Left ventricle myocardium inferior (tissue), 1 donor: Measurements from ENCODE around the gene CDK11A. TPM values are rescaled to one million over a fixed set of nuclear protein-coding genes. Genes with fewer than 3 reads are reported as not detected.
"Not testable (repeated sequence)": the region's sequence is repeated elsewhere in the genome, so short reads cannot be mapped to it uniquely, and the experiment has no call there.

Experiments used
- DNase-seq: peaks from one replicate; pipeline ENCODE4 v3.0.0-alpha.2; 2020
- H3K27ac ChIP-seq: fragments of 200-600 bp; replicated peaks from 2 replicates; pipeline ENCODE4 v1.8.0; 2021
- H3K27me3 ChIP-seq: fragments of 200-600 bp; 2 replicates; pipeline ENCODE4 v1.8.0; 2021; ENCODE audit warnings: low read depth
- H3K36me3 ChIP-seq: fragments of 200-600 bp; 2 replicates; pipeline ENCODE4 v1.8.0; 2021
- H3K4me1 ChIP-seq: fragments of 200-600 bp; 2 replicates; pipeline ENCODE4 v1.8.0; 2021
- H3K4me3 ChIP-seq: fragments of 200-600 bp; 2 replicates; pipeline ENCODE4 v1.8.0; 2021; ENCODE audit warnings: mild to moderate bottlenecking, moderate library complexity
- H3K9me3 ChIP-seq: fragments of 200-600 bp; replicated peaks from 2 replicates; pipeline ENCODE4 v1.8.0; 2021
- intact Hi-C: fragments of 100-400 bp; cut with micrococcal nuclease; formaldehyde crosslinking; loops from one replicate; pipeline ENCODE4 v1.11.0; 2022
- total RNA-seq: library from RNA; stranded (reverse); fragmentation: NEBNext Ultra II Directional; extraction: Animal tissue kit (Norgen Biotek cat#: 25700); gene quantifications from one replicate; pipeline ENCODE4 v1.2.1, GENCODE V29; 2021
- TF ChIP-seq, protein P1 (sequence below): fragments of 200-600 bp; IDR thresholded peaks from 2 replicates; pipeline ENCODE4 v1.8.0; 2021; ENCODE audit warnings: antibody characterized with exemption, mild to moderate bottlenecking, borderline replicate concordance
- donor health status: DM: no; HTN: yes; CAD: no; lungs with severe emphysema.

CDK11A gene
- total RNA-seq, 1 donor from 2014 or later: 21.7 TPM

- H3K27ac ChIP-seq: peak overlapping the region; percentile 16
These were observed 46.2 kb downstream of the CDK11A start for GRCh38 chr1:1677718-1678580.

GRCh38 chr1:1676087-1676486 is 48.1 kb downstream of the CDK11A start:
- intact Hi-C loops, H3K4me3 ChIP-seq, DNase-seq, H3K9me3 ChIP-seq, H3K27me3 ChIP-seq, H3K27ac ChIP-seq: not testable (repeated sequence)
- Histone ChIP-seq H3K4me1 (peaks cover 28% of the 10 kb centered on the region), H3K36me3 (peaks cover 27% of the 10 kb centered on the region)

More at GRCh38 chr1:1677718-1678580, 46.2 kb downstream of the CDK11A start:
- H3K4me3 ChIP-seq: no peak overlapping the region
- no peaks in the 10 kb centered on the region for H3K27me3 ChIP-seq
- intact Hi-C loops: no loop called here
- H3K4me1 ChIP-seq: peaks cover 32% of the 10 kb centered on the region
- H3K9me3 ChIP-seq: no peaks in the 10 kb centered on the region
- TF ChIP-seq, protein P1, sequence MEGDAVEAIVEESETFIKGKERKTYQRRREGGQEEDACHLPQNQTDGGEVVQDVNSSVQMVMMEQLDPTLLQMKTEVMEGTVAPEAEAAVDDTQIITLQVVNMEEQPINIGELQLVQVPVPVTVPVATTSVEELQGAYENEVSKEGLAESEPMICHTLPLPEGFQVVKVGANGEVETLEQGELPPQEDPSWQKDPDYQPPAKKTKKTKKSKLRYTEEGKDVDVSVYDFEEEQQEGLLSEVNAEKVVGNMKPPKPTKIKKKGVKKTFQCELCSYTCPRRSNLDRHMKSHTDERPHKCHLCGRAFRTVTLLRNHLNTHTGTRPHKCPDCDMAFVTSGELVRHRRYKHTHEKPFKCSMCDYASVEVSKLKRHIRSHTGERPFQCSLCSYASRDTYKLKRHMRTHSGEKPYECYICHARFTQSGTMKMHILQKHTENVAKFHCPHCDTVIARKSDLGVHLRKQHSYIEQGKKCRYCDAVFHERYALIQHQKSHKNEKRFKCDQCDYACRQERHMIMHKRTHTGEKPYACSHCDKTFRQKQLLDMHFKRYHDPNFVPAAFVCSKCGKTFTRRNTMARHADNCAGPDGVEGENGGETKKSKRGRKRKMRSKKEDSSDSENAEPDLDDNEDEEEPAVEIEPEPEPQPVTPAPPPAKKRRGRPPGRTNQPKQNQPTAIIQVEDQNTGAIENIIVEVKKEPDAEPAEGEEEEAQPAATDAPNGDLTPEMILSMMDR: no peak
- H3K36me3 ChIP-seq: peaks cover 10% of the 10 kb centered on the region
- DNase-seq: no peak

DNA sequence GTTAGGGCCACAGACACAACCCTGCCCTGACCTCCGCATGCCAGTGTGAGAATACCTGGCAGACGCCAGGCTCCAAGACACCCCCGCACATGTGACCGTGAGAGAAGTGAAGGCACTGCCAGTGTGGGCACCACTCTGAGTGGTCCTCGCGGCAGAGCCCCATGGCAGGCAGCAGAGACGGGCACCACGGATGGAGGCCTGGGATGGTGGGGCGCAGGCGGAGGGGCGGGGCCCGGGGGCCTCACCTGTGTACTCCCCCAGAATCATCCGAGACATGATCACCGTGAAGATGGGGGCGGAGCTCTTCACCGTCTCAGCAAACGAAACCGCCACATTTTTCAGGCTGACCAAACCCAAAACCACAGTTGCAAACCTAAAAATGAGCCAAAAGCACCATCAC is 48.9 kb downstream of the CDK11A start:
- H3K9me3 ChIP-seq, H3K27ac ChIP-seq, H3K27me3 ChIP-seq, DNase-seq, intact Hi-C loops, H3K4me3 ChIP-seq: not testable (repeated sequence)
- peaks cover 34% of the 10 kb centered on the region for H3K36me3 ChIP-seq
- H3K4me1 ChIP-seq: peaks cover 20% of the 10 kb centered on the region

- peaks cover 34% of the 10 kb centered on the region for H3K36me3 ChIP-seq
- H3K4me3 ChIP-seq, intact Hi-C loops, H3K27me3 ChIP-seq, H3K9me3 ChIP-seq, DNase-seq, H3K27ac ChIP-seq: not testable (repeated sequence)
- peaks cover 19% of the 10 kb centered on the region for H3K4me1 ChIP-seq
These were observed 49.4 kb downstream of the CDK11A start for GRCh38 chr1:1674806-1675205.

DNA sequence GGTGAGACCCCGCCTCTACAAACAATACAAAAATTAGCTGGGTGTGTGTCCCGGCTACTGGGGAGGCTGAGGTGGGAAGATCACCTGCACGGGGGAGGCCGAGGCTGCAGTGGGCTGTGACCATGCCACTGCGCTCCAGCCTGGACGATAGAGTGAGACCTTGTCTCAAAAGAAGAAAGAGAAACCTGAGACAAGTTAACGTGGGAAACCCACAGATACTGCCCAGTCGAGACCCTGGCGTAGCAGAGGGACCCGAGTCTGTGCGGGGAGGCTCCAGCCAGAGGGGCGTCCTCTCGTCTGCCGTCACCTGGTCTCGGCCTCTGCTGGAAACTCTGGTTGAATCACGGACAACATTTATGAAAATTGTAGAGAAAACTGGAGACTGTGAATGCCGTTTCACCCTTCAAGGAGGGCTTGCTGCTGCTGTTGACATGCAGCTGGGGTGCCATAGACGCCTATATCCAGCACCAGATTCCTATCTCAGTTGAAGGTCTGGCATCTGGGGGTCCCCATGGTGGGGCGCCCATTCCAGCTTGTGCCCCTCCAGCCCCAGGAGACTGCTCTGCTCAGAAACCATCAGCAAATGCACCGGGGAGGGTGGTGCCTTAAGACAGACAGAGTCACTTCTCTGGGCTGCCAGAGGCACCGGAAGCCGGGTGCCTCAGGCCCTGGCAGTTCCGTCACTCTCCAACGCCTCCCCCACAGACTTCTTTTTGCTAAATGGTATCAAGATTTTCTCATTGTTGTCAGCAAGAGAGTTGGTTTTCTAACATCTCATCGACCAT is 51.8 kb downstream of the CDK11A start:
- no peak for DNase-seq
- no peaks in the 10 kb centered on the region for H3K9me3 ChIP-seq
- TF ChIP-seq, protein P1: no peak
- H3K4me1 ChIP-seq: peaks cover 6% of the 10 kb centered on the region
- H3K27me3 ChIP-seq: no peaks in the 10 kb centered on the region
- peaks cover 53% of the 10 kb centered on the region for H3K36me3 ChIP-seq
- H3K4me3 ChIP-seq: no peak overlapping the region
- no peak overlapping the region for H3K27ac ChIP-seq
- intact Hi-C loops: no loop called here

DNA sequence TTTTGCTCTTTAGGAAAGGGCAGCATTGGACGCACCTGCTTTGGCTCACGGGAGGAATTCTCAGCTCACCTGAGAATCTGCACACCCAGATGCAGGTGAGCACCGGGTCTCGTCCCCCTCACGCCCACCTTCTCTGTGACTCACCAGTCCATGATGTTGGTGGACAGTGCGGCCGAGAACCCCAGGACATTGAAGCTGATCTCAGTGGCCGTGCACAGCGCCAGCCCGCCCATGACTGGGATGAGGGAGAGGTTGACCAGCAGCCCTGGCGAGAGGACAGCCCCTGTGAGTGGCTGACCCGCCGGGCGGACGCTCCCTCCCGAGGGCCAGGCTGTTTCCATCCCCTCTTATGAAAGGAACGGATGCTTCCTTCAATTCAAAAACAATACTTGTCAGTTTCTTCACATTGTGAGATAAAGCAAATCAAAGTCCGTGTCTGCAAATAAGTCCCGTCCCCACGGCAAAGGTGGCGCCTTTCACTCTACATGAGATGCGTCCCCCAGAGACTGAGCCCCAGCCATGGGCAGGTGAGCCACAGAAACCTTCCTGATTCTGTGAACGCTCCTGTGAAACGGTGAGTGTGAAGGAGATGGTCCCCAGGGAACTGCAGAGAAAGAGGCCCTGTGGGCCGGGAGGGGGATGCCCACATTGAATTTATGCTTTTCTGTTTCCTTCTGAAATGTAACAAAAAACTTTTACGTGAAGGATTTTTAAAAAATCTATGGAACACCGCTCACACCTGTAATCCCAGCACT is 52.6 kb downstream of the CDK11A start:
- intact Hi-C loops: no loop called here
- H3K9me3 ChIP-seq: no peaks in the 10 kb centered on the region
- no peaks in the 10 kb centered on the region for H3K27me3 ChIP-seq
- H3K4me3 ChIP-seq: no peak overlapping the region
- TF ChIP-seq, protein P1: no peak
- no peak overlapping the region for H3K27ac ChIP-seq
- DNase-seq: no peak
- peaks cover 5% of the 10 kb centered on the region for H3K4me1 ChIP-seq
- H3K36me3 ChIP-seq: peaks cover 58% of the 10 kb centered on the region
